PC-3 (cell line): ENCODE results near the gene ABCA8.

ENCODE experiments used
- CTCF ChIP-seq: fragments of 300-600 bp; sonication (generic); conservative IDR thresholded peaks from 2 replicates; pipeline ENCODE4 v1.5.1; 2017; ENCODE audit warnings: antibody characterized with exemption, low read depth, mild to moderate bottlenecking, low read length
- EZH2 ChIP-seq: fragments of 300-600 bp; sonication (generic); IDR thresholded peaks from one replicate; pipeline ENCODE4 v1.6.1; 2017; ENCODE audit warnings: antibody characterized with exemption, mild to moderate bottlenecking, low read length; ENCODE audit not compliant: unreplicated experiment

GRCh38 chr17:68860941-68861340, 94.3 kb downstream of the ABCA8 start:
- no peak for TF ChIP-seq CTCF
- no peak for TF ChIP-seq EZH2
